HG02610 (cell line): ENCODE results near the gene MAP2K2.

Source experiments
- ATAC-seq: cut with Tn5 transposase; IDR thresholded peaks from one replicate; pipeline ENCODE4 v1.9.1; 2021; ENCODE audit warnings: mild to moderate bottlenecking, moderate library complexity; ENCODE audit not compliant: unreplicated experiment

The MAP2K2 gene

GRCh38 chr19:4062419-4063368 lies 61.2 kb downstream of the MAP2K2 start:
- ATAC-seq: no peak

GRCh38 chr19:4061683-4062418 lies 62.1 kb downstream of the MAP2K2 start:
- ATAC-seq: no peak

GRCh38 chr19:4061178-4061682 lies 62.7 kb downstream of the MAP2K2 start:
- ATAC-seq: no peak

- no peak for ATAC-seq
Observed at GRCh38 chr19:4060621-4061177, 63.2 kb downstream of the MAP2K2 start.

- ATAC-seq: no peak
Observed at GRCh38 chr19:4059891-4060620, 63.9 kb downstream of the MAP2K2 start.

- no peak for ATAC-seq
Observed at GRCh38 chr19:4059453-4059871, 64.5 kb downstream of the MAP2K2 start.

- ATAC-seq: no peak
Observed at GRCh38 chr19:4058693-4059452, 65.0 kb downstream of the MAP2K2 start.

- no peak for ATAC-seq
Observed at GRCh38 chr19:4057931-4058692, 65.8 kb downstream of the MAP2K2 start.

- no peak for ATAC-seq
Observed at GRCh38 chr19:4055209-4055552, 68.7 kb downstream of the MAP2K2 start.

- ATAC-seq: no peak
Observed at GRCh38 chr19:4054441-4055208, 69.3 kb downstream of the MAP2K2 start.

- ATAC-seq: no peak
Observed at GRCh38 chr19:4053423-4054324, 70.2 kb downstream of the MAP2K2 start.

GRCh38 chr19:4052993-4053422 lies 70.9 kb downstream of the MAP2K2 start:
- no peak for ATAC-seq

- ATAC-seq: no peak
Observed at GRCh38 chr19:4052114-4052992, 71.6 kb downstream of the MAP2K2 start.

- no peak for ATAC-seq
Observed at GRCh38 chr19:4051175-4052101, 72.5 kb downstream of the MAP2K2 start.

- ATAC-seq: no peak
Observed at GRCh38 chr19:4049432-4049831, 74.5 kb downstream of the MAP2K2 start.
